A549 (cell line): ENCODE results near the gene RIPOR2.

Experiments used
- CBX8 ChIP-seq: fragments of 200-600 bp; sonication (generic); IDR thresholded peaks from 2 replicates; pipeline ENCODE4 v1.6.1; 2016
- CTCF ChIP-seq: fragments of >200 bp; sonication (Bioruptor Twin); formaldehyde crosslinking; IDR thresholded peaks from 3 replicates; pipeline ENCODE4 v1.5.1; 2016
- EHMT2 ChIP-seq: fragments of 200-600 bp; sonication (generic); IDR thresholded peaks from 2 replicates; pipeline ENCODE4 v1.6.1; 2016; ENCODE audit warnings: antibody characterized with exemption, low read depth, mild to moderate bottlenecking, moderate library complexity
- ELK1 ChIP-seq: fragments of 150-350 bp; IDR thresholded peaks from 2 replicates; pipeline ENCODE4 v1.6.1; 2014; ENCODE audit warnings: low read depth, mild to moderate bottlenecking, low read length
- PBX3 ChIP-seq: IDR thresholded peaks from 2 replicates; pipeline ENCODE4 v1.6.1; 2012
- POLR2A ChIP-seq: IDR thresholded peaks from 2 replicates; pipeline ENCODE4 v1.6.1; 2012; ENCODE audit warnings: mild to moderate bottlenecking, low read length
- USF2 ChIP-seq: fragments of 450-650 bp; IDR thresholded peaks from 2 replicates; pipeline ENCODE4 v1.6.1; 2014; ENCODE audit warnings: antibody characterized with exemption

GRCh38 chr6:24875534-24875901 is 60.2 kb downstream of the RIPOR2 start:
- no peak for TF ChIP-seq CTCF
- TF ChIP-seq POLR2A = no peak
- TF ChIP-seq PBX3 = no peak
- no peak for TF ChIP-seq ELK1
- no peak for TF ChIP-seq EHMT2
- TF ChIP-seq USF2 = no peak
- no peak for TF ChIP-seq CBX8
